Parathyroid adenoma (tissue), 2 donors: Measurements from ENCODE around the gene KCNG3.

ENCODE experiments used
- H2AFZ ChIP-seq: fragments of 300-600 bp; sonication (generic); one replicate; pipeline ENCODE4 v1.7.0; 2017; ENCODE audit warnings: antibody characterized with exemption, mild to moderate bottlenecking
- H3K27ac ChIP-seq: fragments of 300-600 bp; sonication (generic); one replicate; pipeline ENCODE4 v1.7.0; 2017
- H3K27me3 ChIP-seq: fragments of 300-600 bp; sonication (generic); one replicate; pipeline ENCODE4 v1.7.0; 2017; ENCODE audit warnings: low read length; ENCODE audit not compliant: control insufficient read depth, insufficient read depth
- H3K36me3 ChIP-seq: fragments of 300-600 bp; sonication (generic); one replicate; pipeline ENCODE4 v1.7.0; 2017; ENCODE audit warnings: low read length; ENCODE audit not compliant: control insufficient read depth, insufficient read depth
- H3K4me1 ChIP-seq: fragments of 300-600 bp; sonication (generic); one replicate; pipeline ENCODE4 v1.7.0; 2017; ENCODE audit warnings: control low read depth
- H3K4me2 ChIP-seq: fragments of 300-600 bp; sonication (generic); one replicate; pipeline ENCODE4 v1.7.0; 2017; ENCODE audit warnings: low read length
- H3K4me3 ChIP-seq: fragments of 300-600 bp; sonication (generic); one replicate; pipeline ENCODE4 v1.7.0; 2017; ENCODE audit warnings: low read depth, low read length
- H3K79me2 ChIP-seq: fragments of 300-600 bp; sonication (generic); one replicate; pipeline ENCODE4 v1.7.0; 2017; ENCODE audit warnings: control low read depth
- H3K9ac ChIP-seq: fragments of 300-600 bp; sonication (generic); one replicate; pipeline ENCODE4 v1.7.0; 2017; ENCODE audit warnings: mild to moderate bottlenecking
- H3K9me3 ChIP-seq: fragments of 300-600 bp; sonication (generic); one replicate; pipeline ENCODE4 v1.7.0; 2017; ENCODE audit warnings: low read length; ENCODE audit not compliant: control insufficient read depth
- CTCF ChIP-seq: fragments of 300-600 bp; sonication (generic); IDR thresholded peaks from one replicate; pipeline ENCODE4 v1.7.0; 2017; ENCODE audit warnings: antibody characterized with exemption, mild to moderate bottlenecking
- donor health status: primary hyperparathyroidism.

KCNG3 gene

GRCh38 chr2:42449163-42450087 is 44.4 kb downstream of the KCNG3 start:
- no peaks in the 10 kb centered on the region for H3K4me1 ChIP-seq
- H2AFZ ChIP-seq = no peak overlapping the region
- no peaks in the 10 kb centered on the region for H3K36me3 ChIP-seq
- no peaks in the 10 kb centered on the region for H3K27me3 ChIP-seq
- no peak overlapping the region for H3K27ac ChIP-seq
- no peak for TF ChIP-seq CTCF
- H3K9me3 ChIP-seq = no peaks in the 10 kb centered on the region
- H3K4me2 ChIP-seq = no peak overlapping the region
- H3K79me2 ChIP-seq = no peaks in the 10 kb centered on the region
- no peak overlapping the region for H3K9ac ChIP-seq
- H3K4me3 ChIP-seq = no peak overlapping the region

GRCh38 chr2:42448163-42448562 is 45.6 kb downstream of the KCNG3 start:
- no peak overlapping the region for H3K9ac ChIP-seq
- no peaks in the 10 kb centered on the region for H3K36me3 ChIP-seq
- no peak overlapping the region for H2AFZ ChIP-seq
- H3K79me2 ChIP-seq = no peaks in the 10 kb centered on the region
- no peaks in the 10 kb centered on the region for H3K9me3 ChIP-seq
- TF ChIP-seq CTCF = no peak
- H3K4me1 ChIP-seq = no peaks in the 10 kb centered on the region
- no peaks in the 10 kb centered on the region for H3K27me3 ChIP-seq
- no peak overlapping the region for H3K4me2 ChIP-seq
- H3K4me3 ChIP-seq = no peak overlapping the region
- no peak overlapping the region for H3K27ac ChIP-seq

- Histone ChIP-seq H3K4me3 (no peak overlapping the region), H3K36me3 (no peaks in the 10 kb centered on the region), H3K79me2 (no peaks in the 10 kb centered on the region), H3K27me3 (no peaks in the 10 kb centered on the region), H3K9me3 (no peaks in the 10 kb centered on the region), H3K27ac (no peak overlapping the region), H3K4me2 (no peak overlapping the region), H2AFZ (no peak overlapping the region), H3K9ac (no peak overlapping the region), H3K4me1 (no peaks in the 10 kb centered on the region)
- no peak for TF ChIP-seq CTCF
Observed at GRCh38 chr2:42446503-42447271, 47.1 kb downstream of the KCNG3 start.

- Histone ChIP-seq H3K36me3 (no peaks in the 10 kb centered on the region), H3K4me1 (no peaks in the 10 kb centered on the region), H3K4me3 (no peak overlapping the region), H3K27me3 (no peaks in the 10 kb centered on the region), H3K79me2 (no peaks in the 10 kb centered on the region), H3K27ac (no peak overlapping the region), H3K4me2 (no peak overlapping the region), H3K9me3 (no peaks in the 10 kb centered on the region), H3K9ac (no peak overlapping the region), H2AFZ (no peak overlapping the region)
- no peak for TF ChIP-seq CTCF
Observed at GRCh38 chr2:42443718-42444399, 49.9 kb downstream of the KCNG3 start.
